GM18873 (cell line): ENCODE data around the gene GALNT2.

Source experiments
- ATAC-seq: cut with Tn5 transposase; IDR thresholded peaks from one replicate; pipeline ENCODE4 v1.9.1; 2021; ENCODE audit warnings: mild to moderate bottlenecking, moderate library complexity, moderate number of reproducible peaks; ENCODE audit not compliant: unreplicated experiment, low FRiP score

The GALNT2 gene

GRCh38 chr1:230070321-230071208 lies 3.5 kb downstream of the GALNT2 start:
- ATAC-seq = no peak

- no peak for ATAC-seq
Observed at GRCh38 chr1:230071316-230071715, 4.3 kb downstream of the GALNT2 start.

- no peak for ATAC-seq
Observed at GRCh38 chr1:230072296-230072695, 5.3 kb downstream of the GALNT2 start.

GRCh38 chr1:230072866-230073265 lies 5.8 kb downstream of the GALNT2 start:
- no peak for ATAC-seq

- ATAC-seq = no peak
Observed at GRCh38 chr1:230073371-230074035, 6.5 kb downstream of the GALNT2 start.

GRCh38 chr1:230074270-230074669 lies 7.2 kb downstream of the GALNT2 start:
- ATAC-seq = no peak

- no peak for ATAC-seq
Observed at GRCh38 chr1:230074762-230075161, 7.7 kb downstream of the GALNT2 start.

- ATAC-seq = no peak
Observed at GRCh38 chr1:230076121-230076520, 9.1 kb downstream of the GALNT2 start.

GRCh38 chr1:230077011-230077410 lies 10.0 kb downstream of the GALNT2 start:
- no peak for ATAC-seq

- no peak for ATAC-seq
Observed at GRCh38 chr1:230077436-230078213, 10.6 kb downstream of the GALNT2 start.

GRCh38 chr1:230079199-230080024 lies 12.4 kb downstream of the GALNT2 start:
- ATAC-seq = no peak

- no peak for ATAC-seq
Observed at GRCh38 chr1:230080822-230081221, 13.8 kb downstream of the GALNT2 start.

GRCh38 chr1:230081751-230082150 lies 14.7 kb downstream of the GALNT2 start:
- ATAC-seq = no peak

- ATAC-seq = no peak
Observed at GRCh38 chr1:230082211-230082610, 15.2 kb downstream of the GALNT2 start.

- no peak for ATAC-seq
Observed at GRCh38 chr1:230083053-230083452, 16.0 kb downstream of the GALNT2 start.

- ATAC-seq = no peak
Observed at GRCh38 chr1:230083746-230084407, 16.8 kb downstream of the GALNT2 start.

GRCh38 chr1:230084408-230085177 lies 17.6 kb downstream of the GALNT2 start:
- ATAC-seq = no peak

- no peak for ATAC-seq
Observed at GRCh38 chr1:230085178-230085515, 18.1 kb downstream of the GALNT2 start.

GRCh38 chr1:230086151-230086550 lies 19.1 kb downstream of the GALNT2 start:
- ATAC-seq = no peak
